DND-41 (cell line): Measurements from ENCODE around the gene STPG2.
A peak's percentile ranks its signal among the peaks of the same experiment; 100 is the strongest.

Experiments
- ATAC-seq: fragments of 200-7000 bp; cut with Tn5 transposase; 3 replicates; pipeline ENCODE4 v1.9.1; 2021; ENCODE audit warnings: low read depth; ENCODE audit not compliant: insufficient read depth
- DNase-seq: peaks from one replicate; pipeline ENCODE4 v3.0.0-alpha.2; 2020
- H2AFZ ChIP-seq: 2 replicates; pipeline ENCODE4 v1.6.0; 2012; ENCODE audit warnings: low read depth, low read length
- H3K27ac ChIP-seq: 2 replicates; pipeline ENCODE4 v1.5.1; 2012; ENCODE audit warnings: low read length, inconsistent platforms
- H3K27me3 ChIP-seq: fragments of 200-600 bp; sonication (generic); 2 replicates; pipeline ENCODE4 v1.6.0; 2012; ENCODE audit warnings: low read length, mild to moderate bottlenecking, inconsistent platforms; ENCODE audit not compliant: insufficient read depth, poor library complexity
- H3K36me3 ChIP-seq: 2 replicates; pipeline ENCODE4 v1.5.1; 2012; ENCODE audit warnings: low read length, inconsistent platforms; ENCODE audit not compliant: insufficient read depth
- H3K4me1 ChIP-seq: 2 replicates; pipeline ENCODE4 v1.5.1; 2012; ENCODE audit warnings: mild to moderate bottlenecking, low read length; ENCODE audit not compliant: insufficient read depth
- H3K4me2 ChIP-seq: 2 replicates; pipeline ENCODE4 v1.6.0; 2012; ENCODE audit warnings: mild to moderate bottlenecking, moderate library complexity, low read length, inconsistent platforms; ENCODE audit not compliant: insufficient read depth
- H3K4me3 ChIP-seq, 2 experiments: fragments of 200-600 bp in 1 of 2; shearing (Covaris generic) in 1 of 2; 2 replicates each; pipeline ENCODE4 v1.5.1; 2012 to 2016; ENCODE audit warnings: inconsistent platforms in 2 of 2, low read length in 2 of 2, mild to moderate bottlenecking in 2 of 2, low read depth in 1 of 2, moderate library complexity in 1 of 2
- H3K79me2 ChIP-seq: 2 replicates; pipeline ENCODE4 v1.6.0; 2012; ENCODE audit warnings: low read length, inconsistent platforms; ENCODE audit not compliant: insufficient read depth
- H3K9ac ChIP-seq: 2 replicates; pipeline ENCODE4 v1.6.0; 2012; ENCODE audit warnings: low read depth, mild to moderate bottlenecking, inconsistent platforms, low read length, moderate library complexity
- H3K9me3 ChIP-seq: 2 replicates; pipeline ENCODE4 v1.5.1; 2012; ENCODE audit warnings: low read length, moderate library complexity, mild to moderate bottlenecking, inconsistent platforms; ENCODE audit not compliant: insufficient read depth, severe bottlenecking
- H4K20me1 ChIP-seq: 2 replicates; pipeline ENCODE4 v1.6.0; 2012; ENCODE audit warnings: low read length; ENCODE audit not compliant: insufficient read depth
- CTCF ChIP-seq: IDR thresholded peaks from 2 replicates; pipeline ENCODE4 v1.5.1; 2012; ENCODE audit warnings: borderline replicate concordance, low read length, moderate library complexity, mild to moderate bottlenecking; ENCODE audit not compliant: poor library complexity, severe bottlenecking; ENCODE audit errors: extremely low read depth
- EZH2 ChIP-seq: IDR thresholded peaks from 3 replicates; pipeline ENCODE4 v1.6.1; 2012; ENCODE audit warnings: borderline replicate concordance, low read depth, mild to moderate bottlenecking, moderate library complexity, low read length, inconsistent platforms; ENCODE audit not compliant: severe bottlenecking

The STPG2 gene

GRCh38 chr4:98166025-98166730, 22.9 kb upstream of the STPG2 start:
- no peak for ATAC-seq
- H3K79me2 ChIP-seq = no peaks in the 10 kb centered on the region
- H3K9me3 ChIP-seq = no peaks in the 10 kb centered on the region
- no peaks in the 10 kb centered on the region for H4K20me1 ChIP-seq
- no peaks in the 10 kb centered on the region for H3K27me3 ChIP-seq
- H3K36me3 ChIP-seq = no peaks in the 10 kb centered on the region
- DNase-seq = no peak
- no peak overlapping the region for H3K4me2 ChIP-seq
- H2AFZ ChIP-seq = no peak overlapping the region
- H3K4me1 ChIP-seq = no peaks in the 10 kb centered on the region
- no peak overlapping the region for H3K9ac ChIP-seq
- no peak overlapping the region for H3K27ac ChIP-seq
- no peak for TF ChIP-seq EZH2
- no peak for TF ChIP-seq CTCF
- H3K4me3 ChIP-seq = no peak overlapping the region

- Histone ChIP-seq H3K27ac (no peak overlapping the region), H3K9me3 (no peaks in the 10 kb centered on the region), H3K36me3 (no peaks in the 10 kb centered on the region), H4K20me1 (no peaks in the 10 kb centered on the region), H3K4me3 (no peak overlapping the region), H3K4me2 (no peak overlapping the region), H3K4me1 (no peaks in the 10 kb centered on the region), H2AFZ (no peak overlapping the region), H3K79me2 (no peaks in the 10 kb centered on the region), H3K9ac (no peak overlapping the region), H3K27me3 (no peaks in the 10 kb centered on the region)
- no peak for TF ChIP-seq CTCF
- no peak for TF ChIP-seq EZH2
- no peak for ATAC-seq
- no peak for DNase-seq
These were observed 19.4 kb upstream of the STPG2 start for GRCh38 chr4:98162696-98163095.

GRCh38 chr4:98151145-98151924, 8.1 kb upstream of the STPG2 start:
- DNase-seq (no peak), ATAC-seq (no peak; the same call in 2 of the 3 replicates)
- TF ChIP-seq EZH2 (no peak), CTCF (peak; percentile 11)
- Histone ChIP-seq H2AFZ (no peak overlapping the region), H3K79me2 (no peaks in the 10 kb centered on the region), H4K20me1 (no peaks in the 10 kb centered on the region), H3K4me2 (no peak overlapping the region), H3K9me3 (no peaks in the 10 kb centered on the region), H3K36me3 (no peaks in the 10 kb centered on the region), H3K27me3 (no peaks in the 10 kb centered on the region), H3K9ac (no peak overlapping the region), H3K4me3 (no peak overlapping the region), H3K4me1 (peaks cover 14% of the 10 kb centered on the region; the same call in 1 of the 2 replicates), H3K27ac (no peak overlapping the region)
